GM21737 (cell line): ENCODE data around the gene CANX.
"Not testable (repeated sequence)": the region's sequence is repeated elsewhere in the genome, so short reads cannot be mapped to it uniquely, and the experiment has no call there.

Experiments
- ATAC-seq: cut with Tn5 transposase; IDR thresholded peaks from one replicate; pipeline ENCODE4 v1.9.1; 2021; ENCODE audit warnings: mild to moderate bottlenecking, moderate library complexity; ENCODE audit not compliant: unreplicated experiment

CANX gene

DNA sequence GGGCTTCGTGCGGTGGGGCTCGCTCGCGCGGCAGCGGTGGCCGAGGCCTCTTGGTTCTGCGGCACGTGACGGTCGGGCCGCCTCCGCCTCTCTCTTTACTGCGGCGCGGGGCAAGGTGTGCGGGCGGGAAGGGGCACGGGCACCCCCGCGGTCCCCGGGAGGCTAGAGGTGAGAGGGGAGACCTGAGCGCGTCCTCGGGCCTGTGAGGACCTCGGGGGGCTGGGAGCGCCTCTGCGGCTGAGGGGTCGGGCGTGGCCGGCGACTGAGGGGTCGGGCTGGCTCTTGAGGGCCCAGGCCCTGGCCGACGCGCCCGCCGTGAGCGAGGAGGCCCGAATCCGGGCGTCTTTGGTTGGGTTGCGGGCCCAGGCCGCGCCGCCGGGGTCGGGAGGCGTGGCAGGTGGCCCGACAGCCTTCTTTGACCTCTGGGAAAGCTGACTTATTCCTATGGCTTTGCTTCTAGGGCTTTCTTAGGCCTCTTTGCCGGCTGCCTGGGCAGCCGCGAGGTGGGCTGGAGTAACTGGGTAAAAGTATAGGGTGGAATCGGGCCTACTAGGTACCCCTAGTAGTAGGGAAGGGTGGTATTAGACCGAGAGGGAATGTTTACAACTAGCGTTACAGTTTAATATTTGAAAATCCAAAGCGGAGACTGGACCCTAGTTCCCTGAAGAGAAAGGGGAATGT, at the start of gene CANX:
Gene CANX (plus strand): TSS at position 33 of the 681 bp plus-strand sequence. CDS start 6,715 bp downstream, outside the sequence.
- peak; percentile 11 for ATAC-seq

DNA sequence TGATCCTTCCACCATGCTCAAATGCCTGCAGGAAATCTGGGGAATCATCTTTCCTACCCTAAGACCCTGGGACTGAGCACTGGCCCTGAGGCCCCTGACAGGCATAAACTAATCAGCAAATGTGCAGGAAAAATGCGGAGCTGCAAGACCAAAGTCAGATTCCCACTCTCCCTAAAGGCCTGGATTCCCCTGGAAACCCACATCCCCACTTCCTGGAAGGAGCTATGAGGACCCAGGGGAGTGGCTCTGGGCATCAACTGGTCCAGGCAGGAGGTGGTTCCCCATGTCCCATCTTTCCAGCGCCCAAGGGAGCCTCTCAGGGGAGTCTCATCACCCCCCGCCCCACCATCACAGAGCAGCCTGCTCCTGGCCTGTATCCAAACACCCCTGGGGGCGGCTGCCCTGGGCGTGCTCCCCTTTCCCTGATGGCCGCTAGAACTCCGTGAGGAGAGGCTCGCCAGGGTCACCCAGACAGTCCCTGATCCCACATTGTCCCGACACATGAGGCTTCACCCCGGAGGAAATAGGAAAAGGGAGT, 49.5 kb upstream of the CANX start:
- not testable (repeated sequence) for ATAC-seq

DNA sequence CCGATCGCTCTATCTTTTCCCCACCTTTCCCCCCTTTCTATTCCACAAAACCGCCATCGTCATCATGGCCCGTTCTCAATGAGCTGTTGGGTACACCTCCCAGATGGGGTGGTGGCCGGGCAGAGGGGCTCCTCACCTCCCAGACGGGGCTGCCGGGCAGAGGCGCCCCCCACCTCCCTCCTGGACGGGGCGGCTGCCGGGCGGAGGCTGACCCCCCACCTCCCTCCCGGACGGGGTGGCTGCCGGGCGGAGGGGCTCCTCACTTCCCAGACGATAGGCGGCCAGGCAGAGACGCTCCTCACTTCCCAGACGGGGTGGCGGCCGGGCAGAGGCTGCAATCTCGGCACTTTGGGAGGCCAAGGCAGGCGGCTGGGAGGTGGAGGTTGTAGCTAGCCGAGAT, 48.5 kb upstream of the CANX start:
- ATAC-seq = not testable (repeated sequence)

GRCh38 chr5:179653135-179653534, 45.6 kb upstream of the CANX start:
- ATAC-seq = not testable (repeated sequence)

DNA sequence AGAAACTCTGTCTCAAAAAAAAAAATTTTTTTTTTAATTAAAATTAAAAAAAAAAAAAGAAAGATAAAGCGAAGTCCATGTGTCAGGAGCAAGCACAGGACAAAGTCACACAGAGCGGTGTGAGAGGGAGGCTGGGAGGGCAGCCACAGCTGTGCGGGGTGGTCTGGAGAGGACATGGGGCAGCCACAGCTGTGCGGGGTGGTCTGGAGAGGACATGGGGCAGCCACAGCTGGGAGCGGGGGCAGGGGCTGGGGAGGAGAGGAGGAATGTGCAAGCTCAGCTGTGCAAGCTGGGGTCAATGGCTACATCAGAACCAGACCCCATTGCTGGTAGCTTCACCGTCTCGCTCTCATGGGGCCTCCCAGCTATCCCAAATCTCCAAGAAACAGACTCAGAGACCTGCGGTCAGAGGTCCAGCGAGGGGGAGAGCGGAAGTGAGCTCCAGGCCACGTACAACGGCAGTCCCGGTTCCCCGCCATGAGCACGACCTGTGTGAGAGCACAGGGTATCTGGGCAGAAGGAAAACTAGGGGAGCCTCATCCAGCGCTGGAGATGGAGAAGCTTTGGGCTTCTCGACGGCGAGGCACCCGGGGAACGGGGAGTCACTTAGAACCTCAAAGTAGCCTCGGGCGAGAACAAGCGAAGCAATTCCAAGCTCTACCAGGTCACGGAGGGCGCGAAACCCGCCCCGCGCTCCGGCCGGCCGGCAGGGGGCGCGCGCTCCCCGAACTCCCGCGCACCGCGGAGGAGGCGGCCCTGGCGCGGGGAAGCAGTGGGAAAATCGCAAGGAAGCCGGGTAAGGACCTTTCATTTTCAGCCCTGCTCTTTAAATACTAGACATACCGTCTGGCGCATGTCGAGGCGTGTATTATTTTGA, 41.2 kb upstream of the CANX start:
- ATAC-seq = peak; percentile 86

- ATAC-seq = peak; percentile 50
Observed at GRCh38 chr5:179658179-179658856, 40.4 kb upstream of the CANX start.

GRCh38 chr5:179661647-179662046, 37.1 kb upstream of the CANX start:
- ATAC-seq = not testable (repeated sequence)

- ATAC-seq = peak; percentile 59
Observed at GRCh38 chr5:179668391-179668790, 30.4 kb upstream of the CANX start.

- peak; percentile 82 for ATAC-seq
Observed at GRCh38 chr5:179678223-179679013, 20.3 kb upstream of the CANX start.

DNA sequence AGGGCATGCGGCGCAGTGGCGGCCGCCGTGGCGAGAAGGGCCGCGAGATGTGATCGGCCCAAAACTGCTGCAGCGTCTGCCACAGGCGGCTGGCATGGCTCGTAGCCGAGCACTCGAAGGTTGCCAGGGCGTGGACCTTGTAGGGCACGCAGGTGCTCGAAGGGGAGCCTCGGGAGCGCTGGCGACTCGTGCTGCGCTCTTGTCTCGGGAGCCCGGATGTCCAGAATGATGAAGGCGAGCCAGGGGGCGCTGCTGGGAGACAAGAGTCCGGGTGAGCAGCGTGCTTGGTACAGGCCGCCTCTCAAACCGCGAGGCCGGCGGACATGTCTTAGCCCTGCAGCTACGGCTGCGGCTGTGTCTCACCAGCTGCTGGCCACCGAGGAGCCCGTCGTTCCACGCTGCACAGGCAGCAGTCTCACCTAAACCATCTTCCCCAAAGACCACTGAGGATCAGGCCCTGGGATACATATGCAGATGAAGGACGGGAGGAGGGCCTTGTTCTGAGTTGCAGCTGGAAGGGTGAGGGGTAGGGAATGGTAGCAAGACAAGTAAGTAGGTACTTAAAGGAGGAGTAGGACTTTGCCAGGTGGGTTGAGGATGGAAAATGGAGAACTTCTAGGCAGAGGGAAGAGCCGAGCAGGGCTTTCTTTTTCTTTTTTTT, 19.6 kb upstream of the CANX start:
- ATAC-seq = peak; percentile 39

GRCh38 chr5:179680014-179680779, 18.6 kb upstream of the CANX start:
- ATAC-seq = no peak

- ATAC-seq = no peak
Observed at GRCh38 chr5:179680780-179681401, 17.9 kb upstream of the CANX start, which contains the start of gene CBY3. CBY3 (minus strand) TSS chr5:179681034; CDS start chr5:179680918, 116 bp downstream.

DNA sequence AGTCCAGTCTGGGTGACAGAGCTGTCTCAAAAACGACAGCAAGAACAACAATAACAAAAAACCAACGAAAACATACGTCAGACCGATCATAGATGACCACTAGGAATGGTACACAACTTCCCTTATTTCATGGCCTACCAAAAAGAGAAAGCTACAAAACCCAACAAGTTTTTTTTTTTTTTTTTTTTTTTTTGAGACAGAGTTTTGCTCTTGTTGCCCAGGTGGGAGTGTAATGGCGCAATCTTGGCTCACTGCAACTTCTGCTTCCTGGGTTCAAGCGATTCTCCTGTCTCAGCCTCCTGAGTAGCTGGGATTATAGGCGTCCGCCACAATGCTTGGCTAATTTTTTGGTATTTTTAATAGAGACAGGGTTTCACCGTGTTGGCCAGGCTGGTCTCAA, 9.6 kb upstream of the CANX start:
- not testable (repeated sequence) for ATAC-seq

GRCh38 chr5:179694561-179694960, 4.2 kb upstream of the CANX start:
- no peak for ATAC-seq

- ATAC-seq = no peak
Observed at GRCh38 chr5:179696603-179697002, 2.2 kb upstream of the CANX start.

DNA sequence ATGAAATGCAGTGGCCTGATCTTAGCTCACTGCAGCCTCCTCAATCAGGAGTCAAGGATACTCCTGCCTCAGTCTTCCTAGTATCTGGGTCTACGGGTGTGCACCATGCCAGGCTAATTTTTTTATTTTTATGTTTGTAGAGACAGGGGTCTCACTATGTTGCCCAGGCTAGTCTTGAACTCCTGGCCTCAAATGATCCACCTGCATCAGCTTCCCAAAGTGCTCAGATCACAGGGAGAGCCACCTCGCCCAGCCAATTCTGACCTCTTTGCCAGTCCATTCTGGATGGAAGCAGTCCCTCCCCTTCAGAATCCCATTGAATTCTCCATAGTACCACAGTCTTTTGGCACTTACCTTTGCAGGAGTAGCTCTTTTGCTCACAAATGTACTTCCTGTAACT, 1.7 kb upstream of the CANX start:
- no peak for ATAC-seq

GRCh38 chr5:179697543-179697942, 1.2 kb upstream of the CANX start:
- not testable (repeated sequence) for ATAC-seq
